Lung microvascular endothelial cell (primary cell): Measurements from ENCODE around the gene CRYL1. TPM values are rescaled to one million over a fixed set of nuclear protein-coding genes. Genes with fewer than 3 reads are reported as not detected.

Experiments
- DNase-seq, 2 donors: peaks; one replicate each; pipeline versions ENCODE4 v3.0.0 to v3.0.0-alpha.2; 2010; ENCODE audit warnings: low read depth in 2 of 2
- total RNA-seq: library from RNA; depleted of rRNA; stranded (reverse); fragments of >200 nt; gene quantifications from 2 replicates; pipeline ENCODE4 v1.2.1, GENCODE V29; 2014

CRYL1 gene
- total RNA-seq, 1 donor from 2014 or later = 18.3 TPM

DNA sequence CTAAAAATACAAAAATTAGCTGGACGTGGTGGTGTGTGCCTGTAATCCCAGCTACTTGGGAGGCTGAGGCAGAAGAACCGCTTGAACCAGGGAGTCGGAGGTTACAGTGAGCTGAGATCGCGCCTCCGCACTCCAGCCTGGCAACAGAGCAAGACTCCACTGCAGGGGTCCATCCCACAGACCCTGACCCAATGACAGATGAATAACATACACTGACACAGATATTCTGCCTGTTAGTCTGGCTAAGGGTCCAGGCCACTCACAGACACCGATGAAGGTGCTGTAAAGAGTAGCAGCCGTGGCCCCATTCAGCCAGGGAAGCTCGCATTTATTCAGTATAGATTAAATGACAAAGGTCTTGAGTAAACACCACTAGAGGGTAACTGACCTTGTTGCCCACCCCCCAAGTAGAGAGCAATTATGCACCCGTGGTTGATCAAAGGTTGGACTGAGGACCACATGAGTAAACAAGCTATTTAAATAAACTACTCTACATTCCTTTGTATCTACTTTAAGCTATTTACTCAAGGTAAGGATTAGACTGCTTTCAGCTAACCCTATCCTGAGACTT is 8.5 kb upstream of the CRYL1 start:
- no peak for DNase-seq

DNA sequence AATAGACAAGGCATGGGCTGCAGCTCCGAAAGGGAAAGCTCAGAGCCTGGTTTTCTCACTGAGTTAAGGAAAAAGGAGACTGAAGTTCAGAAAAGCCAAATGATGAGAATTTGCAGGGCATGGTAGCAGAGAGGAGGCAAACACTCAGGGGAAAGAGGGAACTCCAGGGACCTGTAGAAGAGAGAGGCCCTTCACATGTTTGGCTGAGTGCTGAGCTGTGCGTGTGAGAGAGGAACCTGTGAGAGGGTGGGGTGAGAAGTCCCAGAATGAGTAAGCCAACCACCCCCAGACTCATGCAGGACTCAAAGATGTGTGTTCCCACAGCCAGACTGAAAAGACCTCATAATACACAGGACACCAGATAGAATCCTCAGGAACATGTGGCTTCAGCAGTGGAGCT is 2.8 kb upstream of the CRYL1 start:
- DNase-seq = no peak

DNA sequence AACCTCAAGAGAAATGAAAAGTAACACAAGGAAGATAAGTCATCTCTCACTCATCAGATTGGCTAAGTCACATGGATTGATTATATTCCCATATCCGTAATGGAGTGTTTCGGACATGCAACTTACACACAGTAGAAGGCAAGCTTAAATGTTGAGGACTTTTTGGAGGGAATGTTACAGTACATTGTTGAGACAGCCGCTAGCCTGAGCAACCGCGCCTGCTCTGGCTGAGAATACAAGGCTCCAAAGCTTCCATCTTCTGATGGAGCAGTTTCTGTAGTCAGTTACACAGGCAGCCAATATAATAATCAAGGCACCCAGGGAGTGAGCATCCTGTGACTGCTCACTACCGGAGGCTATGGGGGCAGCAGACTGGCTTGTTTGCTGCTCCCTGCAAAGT is 1.0 kb upstream of the CRYL1 start:
- DNase-seq = peak; percentile 20 to 56

GRCh38 chr13:20525144-20525600 is 485 bp downstream of the CRYL1 start:
- peak; percentile 28 to 47 for DNase-seq

DNA sequence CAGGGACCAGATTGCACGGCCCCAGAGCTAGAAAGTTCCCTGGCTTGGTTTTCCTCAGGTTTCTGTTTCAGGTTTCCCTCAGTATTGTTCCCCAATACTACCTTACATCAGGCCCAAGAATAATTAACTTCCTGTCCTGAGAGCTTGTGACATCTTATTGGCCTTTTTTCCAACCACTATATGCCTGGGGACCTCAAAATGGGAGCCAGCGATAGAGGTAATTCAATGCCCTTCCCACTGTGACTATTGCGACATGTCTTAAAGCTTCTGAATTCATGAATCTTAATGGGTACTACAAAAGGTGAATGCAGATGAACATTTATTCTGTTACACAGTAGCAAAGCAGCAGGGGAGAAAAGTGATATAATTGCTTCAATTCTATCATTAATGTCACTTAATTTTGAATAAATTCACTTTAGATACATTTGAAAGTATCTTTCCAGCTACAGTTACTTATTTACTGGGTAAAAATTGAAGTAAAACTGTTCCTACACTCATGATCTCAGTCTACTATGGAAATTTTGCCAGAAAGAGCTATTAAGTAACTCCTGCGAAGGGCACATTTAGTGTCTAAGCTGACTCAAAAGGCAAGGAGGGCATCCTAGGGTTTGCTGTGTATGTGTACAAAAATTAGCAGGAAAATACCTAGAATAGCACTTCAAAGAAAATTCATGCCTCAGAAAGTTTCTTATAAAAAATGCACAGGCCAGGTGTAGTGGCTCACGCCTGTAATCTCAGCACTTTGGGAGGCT is 4.1 kb downstream of the CRYL1 start:
- DNase-seq = no peak

DNA sequence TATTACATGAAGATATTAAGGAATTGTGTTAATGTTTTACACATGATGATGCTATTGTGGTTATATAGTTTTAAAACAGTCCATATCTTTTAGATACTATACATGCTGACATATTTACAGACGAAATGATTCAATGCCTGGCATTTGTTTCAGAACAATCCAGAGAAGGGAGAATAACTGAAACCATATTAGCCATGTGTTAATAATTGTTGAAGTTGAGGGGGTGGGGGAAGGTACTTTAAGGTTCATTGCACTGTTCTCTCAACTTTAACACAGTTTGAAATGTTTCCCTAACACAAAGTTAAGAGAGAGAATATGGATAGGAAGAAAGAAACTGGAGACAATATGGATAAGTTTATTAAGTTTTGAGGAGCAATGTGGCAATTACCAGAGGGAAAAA is 5.8 kb downstream of the CRYL1 start:
- DNase-seq = no peak

DNA sequence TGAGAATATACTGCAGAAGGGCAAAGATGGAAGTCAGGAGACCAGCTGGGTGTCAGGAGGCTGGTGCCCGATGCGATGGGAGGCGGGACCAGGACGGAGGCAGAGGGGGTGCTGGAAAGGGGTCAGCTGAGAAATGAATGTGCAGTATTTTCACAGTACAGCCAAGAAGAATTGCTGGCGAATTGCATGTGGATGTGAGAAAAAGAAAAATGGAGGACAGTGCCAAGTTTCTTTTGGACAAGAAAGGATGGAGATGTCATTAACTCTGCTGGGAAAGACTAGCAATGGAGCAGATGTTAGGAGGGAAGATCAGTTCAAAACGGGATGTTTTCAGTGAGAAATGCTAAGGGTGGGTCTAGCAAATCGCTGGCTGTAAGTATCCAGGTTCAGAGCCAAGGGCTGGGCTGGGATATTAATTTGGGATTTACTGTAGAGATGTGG is 7.0 kb downstream of the CRYL1 start:
- no peak for DNase-seq

DNA sequence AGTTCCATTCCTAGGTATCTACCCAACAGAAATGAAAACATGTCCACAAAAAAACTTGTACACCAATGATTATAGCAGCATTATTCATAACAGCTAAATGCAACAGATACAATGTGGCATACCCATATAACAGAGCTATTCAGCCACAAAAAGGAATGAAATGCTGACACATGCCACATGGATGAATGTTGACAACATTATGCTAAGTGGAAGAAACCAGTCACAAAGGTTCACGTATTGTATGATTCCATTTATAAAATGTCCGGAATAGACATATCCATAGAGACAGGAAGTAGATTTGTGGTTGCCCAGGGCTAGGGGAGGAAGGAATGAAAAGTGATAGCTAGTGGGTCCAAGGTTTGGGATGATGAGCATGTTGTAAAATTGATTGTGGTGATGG is 10.8 kb downstream of the CRYL1 start:
- peak; percentile 12 to 56 for DNase-seq

GRCh38 chr13:20513466-20513995 is 12.1 kb downstream of the CRYL1 start:
- DNase-seq = peak in 1 of 2 donors; percentile 26

- no peak for DNase-seq
These were observed 13.5 kb downstream of the CRYL1 start for GRCh38 chr13:20512042-20512683.

GRCh38 chr13:20506696-20507095 is 19.0 kb downstream of the CRYL1 start:
- peak; percentile 14 to 54 for DNase-seq

- DNase-seq = peak in 1 of 2 donors; percentile 65
These were observed 20.0 kb downstream of the CRYL1 start for GRCh38 chr13:20505405-20506366.

DNA sequence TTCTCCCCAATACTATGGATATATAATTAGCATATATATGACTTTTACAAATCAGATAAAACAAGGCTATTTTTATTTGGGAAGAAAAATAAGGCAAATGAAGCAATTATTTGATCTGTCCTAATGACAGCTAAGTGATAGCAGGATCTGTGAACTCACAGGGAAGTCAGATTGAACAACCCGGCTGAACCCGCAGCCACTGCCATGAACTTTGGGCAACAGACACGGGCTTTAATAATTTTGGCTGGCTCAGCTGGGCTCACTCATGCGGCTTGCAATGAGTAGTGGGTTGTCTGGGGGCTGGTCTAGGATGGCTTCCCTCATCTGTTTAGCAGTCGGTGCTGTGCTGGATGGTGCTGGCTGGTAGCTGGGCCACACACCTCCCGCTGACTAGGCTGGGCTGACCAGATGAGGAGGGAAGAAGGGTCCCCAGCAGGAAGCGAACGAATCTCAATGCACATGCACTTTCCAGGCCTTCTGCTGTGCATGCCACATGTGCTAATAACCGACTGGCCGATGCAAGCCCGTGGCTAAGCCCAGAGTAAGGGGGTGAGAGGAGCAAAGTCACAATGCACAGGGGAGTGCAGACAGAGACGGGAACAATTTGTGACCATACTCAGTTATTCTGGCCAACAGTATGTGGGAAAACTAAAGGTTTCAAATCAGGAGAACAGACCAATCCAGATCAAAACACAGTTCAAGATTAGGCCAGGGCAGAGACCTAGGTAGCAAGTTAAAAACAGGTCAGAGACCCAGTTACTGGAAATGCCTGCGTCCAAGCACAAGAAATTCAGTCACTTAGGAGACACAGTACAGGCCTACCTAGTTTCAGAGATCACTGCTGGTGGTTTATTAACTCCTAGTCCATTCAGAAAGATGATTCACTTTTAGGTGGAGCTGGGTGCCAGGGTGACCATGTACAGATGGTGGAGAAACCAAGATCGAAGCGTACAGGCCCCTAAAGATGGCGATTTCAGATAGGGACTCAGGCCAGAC is 22.3 kb downstream of the CRYL1 start:
- DNase-seq = no peak

DNA sequence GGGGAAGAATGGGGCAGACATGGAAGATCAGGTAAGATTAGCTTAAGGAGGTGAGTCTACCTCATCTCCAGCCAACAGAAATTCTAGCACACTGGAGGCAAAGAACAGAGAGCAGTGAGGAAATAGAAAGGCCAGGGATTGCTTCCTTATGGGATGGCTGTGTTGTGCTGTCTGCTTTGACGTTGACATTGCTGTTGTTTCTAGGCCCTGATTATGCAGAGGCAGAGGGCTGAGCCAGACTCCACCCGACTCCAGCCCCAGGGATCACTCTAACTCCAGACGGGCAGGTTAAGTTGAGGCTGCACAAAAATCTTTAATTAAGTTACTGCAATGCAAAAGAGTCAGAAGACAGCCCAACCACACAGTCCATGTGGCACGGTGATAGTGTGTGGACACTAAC is 24.1 kb downstream of the CRYL1 start:
- DNase-seq = no peak

DNA sequence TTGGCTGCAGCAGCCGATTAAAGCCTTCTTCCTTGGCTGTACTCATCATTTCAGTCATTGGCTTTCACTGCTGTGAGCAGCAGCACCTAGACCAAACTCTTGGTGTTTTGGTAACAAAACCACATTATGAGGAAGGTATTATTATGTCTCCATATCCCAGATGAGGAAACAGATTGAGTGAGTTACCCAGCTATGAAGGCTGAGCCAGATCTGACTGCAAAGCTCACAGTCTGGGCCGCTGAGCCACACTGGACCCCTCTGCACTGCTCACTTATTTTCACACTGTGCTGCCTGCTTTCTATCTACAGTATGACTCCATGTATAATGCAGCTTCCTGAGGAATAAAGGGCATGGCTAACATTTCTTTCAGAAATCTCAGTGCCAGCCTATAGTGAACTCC is 24.5 kb downstream of the CRYL1 start:
- no peak for DNase-seq

DNA sequence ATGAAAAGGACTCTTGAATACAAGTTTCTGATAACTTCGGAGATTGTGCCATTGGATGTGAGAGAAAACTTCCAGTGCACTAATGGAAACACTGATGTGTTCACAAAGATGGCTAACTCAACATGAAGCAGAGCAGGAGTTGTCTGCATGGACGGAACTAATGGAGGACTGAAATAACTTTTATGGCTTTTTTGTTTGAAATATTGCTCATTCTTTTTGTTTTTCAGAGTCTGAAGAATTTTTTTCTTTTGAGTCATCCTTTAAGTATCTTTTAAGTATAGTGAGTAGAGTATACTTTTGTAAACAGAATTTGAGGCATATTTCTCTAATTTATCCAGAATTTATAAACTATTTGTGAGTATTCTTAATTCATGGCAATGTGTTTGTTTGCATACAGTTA is 25.7 kb downstream of the CRYL1 start:
- DNase-seq = no peak

DNA sequence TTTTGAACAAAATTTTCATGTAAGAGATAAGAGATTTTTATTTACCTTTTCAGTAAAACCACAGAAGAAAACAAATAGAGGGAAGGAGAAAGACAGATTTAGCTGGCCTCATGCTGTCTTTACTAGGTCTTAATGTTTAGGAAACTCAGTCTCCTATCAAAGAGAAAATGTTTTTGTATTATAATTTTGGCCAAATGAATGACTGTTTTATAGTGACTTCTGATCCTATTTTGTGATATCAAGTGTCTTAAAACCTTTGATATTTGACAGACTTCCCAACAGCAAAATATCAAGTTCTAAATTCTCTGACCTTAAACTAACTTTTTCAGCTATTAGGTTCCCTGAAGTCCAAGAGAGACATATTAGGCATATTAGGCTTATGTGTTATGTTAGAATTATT is 27.0 kb downstream of the CRYL1 start:
- DNase-seq = no peak

DNA sequence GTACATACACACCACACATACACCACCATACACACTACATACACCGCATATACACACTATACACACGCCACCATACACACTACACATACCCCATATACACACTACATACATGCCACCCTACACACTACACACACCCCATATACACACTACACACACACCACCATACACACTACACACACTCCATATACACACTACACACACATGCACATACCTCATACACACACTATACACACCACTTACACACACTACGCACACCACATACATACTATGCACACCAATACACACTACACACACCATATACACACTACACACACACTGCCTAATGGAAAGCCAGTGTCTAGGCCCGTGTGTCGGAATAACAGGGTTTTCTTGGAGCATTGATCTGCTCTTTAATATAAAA is 27.5 kb downstream of the CRYL1 start:
- no peak for DNase-seq

GRCh38 chr13:20497006-20497775 is 28.5 kb downstream of the CRYL1 start:
- no peak for DNase-seq
